Stimulated activated CD4-positive, alpha-beta T cell treated with anti-CD3 and anti-CD28 coated beads, Interleukin-15, amount 100 ng/mL, for 1 hour (primary cell): ENCODE results near the gene FGD3.

ENCODE experiments used
- DNase-seq, 2 donors: peaks; one replicate each; pipeline ENCODE4 v3.0.0-alpha.2; 2020; ENCODE audit warnings: low read depth in 1 of 2, low spot score in 1 of 2

Gene FGD3

DNA sequence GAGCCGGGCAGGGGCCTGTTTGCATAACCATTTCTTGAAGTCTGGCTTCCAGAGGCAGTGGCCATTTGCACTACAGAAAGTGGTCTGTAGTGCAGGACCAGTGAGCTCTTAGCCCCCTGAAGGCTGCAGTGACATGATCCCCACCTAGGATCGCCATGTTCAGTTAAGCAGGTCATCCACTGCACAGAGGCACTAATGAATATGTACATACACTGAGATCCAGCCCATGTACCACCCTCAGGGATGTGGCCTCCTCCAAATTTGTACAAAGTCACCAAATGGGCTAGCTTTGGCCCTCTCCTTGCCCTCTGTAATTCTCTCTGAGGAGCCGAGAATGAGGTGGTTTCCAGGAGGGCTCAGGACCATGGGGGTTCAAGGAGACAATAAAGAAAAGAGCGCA lies 102.9 kb downstream of the FGD3 start:
- DNase-seq: no peak

DNA sequence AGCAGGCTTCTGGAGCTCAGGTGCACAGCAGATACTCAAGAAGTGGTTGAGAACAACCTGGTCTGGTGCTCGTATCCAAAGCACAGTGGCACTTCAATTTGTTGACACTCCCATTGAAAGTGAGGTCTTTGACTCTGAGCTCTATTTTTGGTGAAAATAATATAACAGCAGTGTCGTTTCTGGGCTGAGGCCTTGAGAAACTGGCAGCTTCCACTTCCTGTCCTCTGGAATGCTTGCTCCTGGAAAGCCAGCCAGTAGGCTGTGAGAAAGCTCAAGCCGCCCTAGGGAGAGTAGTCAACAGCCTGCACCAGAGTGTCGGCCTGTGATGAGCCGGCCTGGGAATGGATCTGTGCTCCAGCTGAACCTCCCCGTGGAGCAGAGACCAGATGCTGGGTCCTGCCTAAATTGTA lies 104.4 kb downstream of the FGD3 start:
- no peak for DNase-seq

DNA sequence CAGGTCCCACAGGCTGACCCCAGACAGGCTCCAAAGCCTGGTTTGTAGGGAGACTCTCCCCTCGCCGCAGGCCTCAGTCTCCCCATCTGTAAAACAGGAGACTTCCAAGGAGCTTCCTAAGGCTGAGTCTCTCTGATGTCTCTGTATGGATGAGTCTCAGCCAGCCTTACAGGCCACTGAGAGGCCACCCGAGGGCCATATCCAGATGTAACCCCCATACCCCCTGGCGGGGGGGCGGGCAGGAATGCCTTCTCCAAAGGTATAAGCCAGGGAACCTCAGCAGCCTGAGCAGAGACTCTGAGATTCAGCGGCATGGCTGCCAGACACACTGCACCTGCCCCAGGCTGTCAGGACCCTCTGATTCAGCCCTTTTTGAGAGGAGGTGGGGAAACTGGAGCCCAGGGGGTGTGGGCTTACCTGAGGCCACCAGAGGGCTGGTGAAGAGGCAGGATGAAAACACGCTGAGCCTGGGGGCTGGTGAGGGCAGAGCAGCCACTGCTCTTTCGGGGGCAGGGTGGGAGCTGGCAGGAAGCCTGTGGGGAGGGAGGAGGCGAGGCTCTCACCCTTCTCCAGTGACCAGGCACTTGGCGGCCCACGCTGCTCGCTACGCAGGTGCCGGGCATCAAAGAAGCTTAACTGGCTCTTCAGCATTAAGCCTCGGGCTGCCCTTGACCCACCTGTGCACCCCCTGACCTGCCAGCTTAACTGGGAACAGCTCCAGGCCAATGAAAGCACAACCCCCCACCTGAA lies 105.6 kb downstream of the FGD3 start:
- DNase-seq: no peak

DNA sequence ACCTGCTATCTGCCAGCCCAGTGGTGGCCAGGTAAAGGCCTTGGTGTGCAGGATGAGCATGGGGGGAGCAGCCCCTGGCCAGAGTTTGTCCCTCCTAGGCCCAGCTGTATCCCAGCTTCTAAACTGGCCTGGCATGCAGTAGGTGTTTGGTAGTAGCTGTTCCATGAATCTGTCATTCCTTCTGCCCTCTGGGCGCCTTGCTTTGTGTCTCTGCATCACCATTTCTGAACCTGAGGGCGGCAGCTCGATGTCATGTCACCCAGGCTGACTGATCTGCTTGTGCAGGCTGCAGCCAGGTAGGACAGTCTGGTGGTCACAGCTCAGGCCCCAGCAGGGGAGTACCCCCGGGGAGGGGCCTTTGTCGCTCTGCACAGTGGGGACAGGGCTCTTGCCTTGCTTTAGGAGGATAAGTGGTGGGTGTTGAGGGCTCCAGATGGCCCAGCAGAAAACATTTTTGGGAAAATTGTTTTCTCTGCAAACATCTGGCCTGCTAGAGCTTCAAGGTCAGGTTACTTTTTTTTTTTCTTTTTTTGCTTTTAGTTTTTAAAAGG lies 106.5 kb downstream of the FGD3 start:
- no peak for DNase-seq

DNA sequence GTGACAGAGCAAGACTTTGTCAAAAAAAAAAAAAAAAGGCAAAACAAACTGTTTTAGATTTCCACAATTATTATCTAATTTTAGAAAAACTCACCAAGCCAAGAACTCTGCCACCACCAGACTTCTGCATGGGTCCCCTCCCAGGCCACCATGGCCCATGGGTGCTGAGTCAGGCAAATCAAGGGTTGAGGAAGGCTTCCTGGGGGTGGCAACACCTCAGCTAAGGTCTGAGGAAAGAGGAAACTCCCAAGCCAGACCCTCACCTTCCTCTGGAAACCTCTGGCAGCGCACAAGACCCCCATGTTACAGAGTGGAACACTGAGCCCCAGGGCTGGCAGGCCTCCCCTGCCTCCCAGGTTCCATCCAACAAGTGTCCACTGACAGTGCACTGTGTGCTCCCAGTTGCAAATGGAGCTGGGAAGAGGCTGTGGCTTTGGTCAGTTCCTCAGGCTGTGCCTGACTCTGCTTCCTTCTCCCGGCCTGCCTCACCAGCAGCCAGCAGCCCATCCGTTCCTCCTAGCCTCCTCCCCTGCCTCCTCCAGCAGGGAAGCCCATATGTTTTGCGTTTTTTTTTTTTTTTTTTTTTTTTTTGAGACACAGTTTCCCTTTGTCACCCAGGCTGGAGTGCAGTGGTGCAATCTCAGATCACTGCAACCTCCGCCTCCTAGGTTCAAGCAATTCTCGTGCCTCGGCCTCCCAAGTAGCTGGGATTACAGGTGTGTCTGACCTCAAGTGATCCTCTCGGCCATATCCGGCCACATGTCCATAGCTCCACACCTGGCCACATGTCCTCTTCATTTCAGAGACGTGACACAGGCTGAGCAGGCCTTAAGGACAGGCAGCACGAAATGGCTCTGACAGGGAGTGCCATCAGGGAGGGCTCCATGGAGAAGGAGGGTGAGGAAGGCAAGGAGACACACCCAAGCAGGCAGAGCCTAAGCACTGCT lies 107.7 kb downstream of the FGD3 start:
- DNase-seq: no peak

DNA sequence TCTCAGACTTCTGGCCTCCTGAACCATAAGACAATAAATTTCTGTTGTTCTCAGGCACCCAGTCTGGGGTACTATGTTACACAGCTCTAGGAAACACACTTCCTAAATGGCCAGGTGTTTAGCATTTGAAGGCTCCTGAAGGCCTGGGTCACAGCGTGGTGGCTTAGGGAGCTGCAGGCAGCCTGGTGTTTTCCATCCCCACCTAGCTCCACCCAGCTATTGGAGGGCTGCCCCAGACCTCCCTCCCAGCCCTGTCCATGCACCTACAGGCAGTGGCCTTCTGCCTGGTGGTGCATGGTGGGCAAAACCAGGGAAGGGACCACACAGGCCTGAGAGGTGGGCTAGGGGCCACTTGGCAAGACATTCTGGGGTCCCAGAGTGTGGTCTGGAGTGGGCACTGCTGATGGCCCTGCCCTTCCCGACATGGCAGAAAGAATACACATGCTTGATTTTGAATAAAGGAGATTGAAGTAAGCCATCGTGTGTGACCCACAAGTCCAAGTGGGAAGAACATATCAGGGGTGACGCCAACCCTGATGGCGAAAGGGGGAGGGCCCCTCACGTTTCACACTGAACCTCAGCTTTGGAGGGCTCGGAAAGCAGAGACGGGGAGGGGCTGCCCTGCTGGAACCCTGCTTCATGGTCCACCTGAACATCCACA lies 109.8 kb downstream of the FGD3 start:
- no peak for DNase-seq

DNA sequence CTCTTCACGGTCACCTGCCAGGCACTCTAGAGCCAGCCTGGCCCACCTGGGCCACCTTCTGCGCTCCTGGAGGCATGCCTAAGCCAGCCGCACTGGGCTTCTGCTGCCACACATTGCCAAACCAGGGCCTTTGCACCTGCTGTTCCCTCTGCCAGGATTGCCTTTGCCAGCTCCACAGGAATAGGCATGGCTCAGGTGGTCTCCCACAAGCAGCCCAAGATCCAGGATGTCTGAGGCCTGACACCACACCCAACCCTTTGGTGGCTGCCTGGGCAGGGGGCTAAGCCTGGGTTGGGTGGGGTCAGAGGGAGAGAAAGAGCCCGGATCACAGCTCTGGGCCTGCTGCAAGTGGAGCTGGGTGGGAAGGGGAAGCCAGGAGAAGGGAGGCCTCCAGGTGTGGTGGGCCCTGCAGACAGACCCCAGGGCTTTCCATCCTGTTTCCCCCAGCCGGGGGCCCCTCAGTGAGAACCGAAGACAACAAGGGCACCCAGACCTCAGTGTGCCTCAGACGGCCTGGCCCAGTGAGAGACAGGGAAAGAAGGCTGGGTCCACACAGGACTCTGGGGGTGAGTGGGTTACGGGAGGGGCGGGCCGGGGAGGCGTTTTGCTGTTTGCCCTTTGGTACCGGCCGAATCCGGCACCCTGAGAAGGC lies 110.5 kb downstream of the FGD3 start:
- no peak for DNase-seq

DNA sequence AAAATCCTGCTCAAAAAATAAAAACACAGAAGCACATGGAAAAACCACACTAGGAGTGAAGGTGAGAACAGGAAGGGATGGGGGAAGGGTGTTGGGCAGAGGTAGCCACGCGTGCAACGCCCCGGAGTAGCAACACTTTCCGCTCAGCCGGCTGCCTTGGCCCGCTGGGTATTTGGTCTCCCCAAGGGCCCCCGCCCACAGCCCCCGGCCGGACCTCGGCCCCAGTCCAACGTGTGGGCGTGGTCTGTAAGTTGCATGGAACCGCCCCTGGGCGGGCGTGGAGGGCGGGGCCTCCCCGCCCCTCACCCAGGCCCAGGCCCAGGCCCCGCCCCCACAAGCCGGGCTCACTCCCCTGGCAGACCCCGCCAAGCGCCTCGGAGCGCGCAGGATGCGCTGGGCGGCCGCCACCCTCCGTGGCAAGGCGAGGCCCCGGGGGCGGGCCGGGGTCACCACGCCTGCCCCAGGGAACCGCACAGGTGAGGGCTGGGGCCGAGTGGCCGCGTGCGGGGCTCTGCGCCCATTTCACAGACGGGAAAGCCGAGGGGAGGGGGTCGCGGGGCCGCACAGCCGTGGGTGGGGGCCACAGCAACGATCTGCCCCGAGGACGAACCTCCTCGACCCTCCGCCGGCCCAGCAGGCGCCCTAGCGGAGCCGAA lies 111.2 kb downstream of the FGD3 start, which contains the start of gene SUSD3:
Gene SUSD3 (plus strand): TSS at position 347 of the 656 bp plus-strand sequence. CDS start 42 bp downstream, at position 389.
- DNase-seq: peak; percentile 51 to 52

DNA sequence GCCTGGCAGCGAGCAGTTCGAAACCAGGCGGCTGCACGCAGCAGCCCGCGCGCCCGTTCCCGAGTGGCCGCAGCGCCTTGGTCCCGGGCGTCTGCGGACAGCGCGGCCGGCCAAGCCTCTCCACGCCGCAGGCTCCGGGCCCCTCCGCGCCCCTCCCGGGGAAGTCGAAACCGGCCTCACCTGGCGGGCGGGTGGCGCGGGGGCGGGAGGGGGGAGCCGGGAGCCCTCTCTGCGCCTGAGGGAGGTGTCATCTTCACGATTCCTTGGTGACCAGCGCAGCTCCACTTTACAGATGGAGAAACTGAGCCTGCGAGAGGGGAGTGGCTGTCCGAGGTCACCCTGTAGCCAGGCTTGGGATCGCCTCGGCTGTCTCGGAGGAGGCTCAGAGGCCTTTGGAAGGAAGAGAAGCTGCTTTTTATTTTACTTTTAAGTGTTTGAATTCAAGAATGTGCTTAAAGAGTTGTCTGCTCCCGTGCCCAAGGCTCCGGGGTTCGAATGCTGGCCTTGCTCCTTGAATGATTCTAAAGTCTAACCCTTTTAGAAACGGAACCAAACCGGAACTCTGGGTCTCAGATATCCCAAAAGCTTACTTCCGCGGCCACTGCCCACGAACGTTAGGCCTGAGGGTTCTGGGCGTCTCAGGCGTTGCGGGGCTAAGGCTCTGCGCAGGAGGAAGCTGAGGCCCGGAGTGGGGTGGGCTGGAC lies 111.8 kb downstream of the FGD3 start:
- DNase-seq: no peak

DNA sequence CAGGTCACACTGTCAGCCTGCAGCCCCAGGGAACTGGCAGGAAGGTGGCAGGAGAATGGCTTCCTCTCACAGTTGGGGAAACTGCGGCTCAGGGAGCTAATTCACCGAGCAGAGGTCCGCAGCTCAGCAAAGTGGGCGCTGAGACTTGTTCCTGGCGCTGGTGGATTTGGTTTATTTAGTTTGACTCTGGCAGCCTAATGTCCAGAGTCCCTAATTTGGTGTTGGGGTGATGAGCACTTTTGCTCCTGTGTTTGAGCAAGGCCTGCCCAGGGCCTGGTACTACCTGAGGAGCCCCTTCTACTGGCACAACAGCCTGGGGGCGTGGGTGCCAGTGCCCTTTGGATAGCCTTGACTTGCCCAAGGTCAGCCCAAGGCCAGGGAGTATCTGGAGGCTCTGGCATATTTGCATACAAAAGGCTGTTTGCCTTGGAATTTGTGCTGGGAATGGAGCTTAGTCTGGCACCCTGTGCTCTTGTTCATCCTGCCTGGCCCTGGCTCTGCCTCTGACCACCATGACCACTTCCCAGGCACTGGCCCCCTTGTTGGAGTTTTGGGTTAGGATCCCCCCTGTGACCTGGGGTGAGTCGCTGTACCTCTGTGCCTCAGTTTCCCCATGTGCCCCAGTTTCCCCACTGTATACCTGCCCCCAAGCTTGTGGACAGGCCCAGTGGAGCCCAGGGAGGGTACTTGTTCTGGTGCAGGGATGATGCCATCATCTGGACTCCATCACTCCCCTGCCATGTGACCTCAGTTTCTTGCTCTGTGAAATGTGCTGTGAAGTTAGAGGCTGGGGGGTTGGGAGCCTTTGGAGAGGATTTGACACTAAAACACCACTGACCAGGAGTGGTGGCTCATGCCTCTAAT lies 112.6 kb downstream of the FGD3 start:
- DNase-seq: no peak

DNA sequence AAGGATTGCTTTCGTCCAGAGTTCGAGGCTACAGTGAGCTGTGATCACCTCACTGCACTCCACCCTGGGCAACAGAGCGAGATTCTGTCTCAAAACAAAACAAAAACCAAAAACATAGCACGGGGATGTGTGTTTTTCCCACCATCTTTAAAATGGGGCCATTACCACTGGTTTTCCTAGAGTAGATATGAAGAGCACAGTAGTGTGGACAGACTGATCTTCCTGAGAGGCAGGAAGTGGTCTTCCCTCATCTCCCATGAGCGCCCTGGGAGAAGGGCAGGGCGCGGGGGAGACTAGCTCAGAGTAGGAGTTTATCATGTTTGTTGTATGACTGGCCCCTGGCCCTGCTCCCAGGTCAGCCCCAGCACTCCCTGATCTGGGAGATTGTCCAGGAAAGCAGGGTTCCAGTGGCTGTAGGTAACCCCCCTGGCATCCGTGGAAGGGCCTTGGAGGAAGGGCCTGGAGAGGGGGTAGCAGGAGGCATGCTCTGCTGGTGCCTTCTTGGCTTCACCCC lies 113.5 kb downstream of the FGD3 start:
- no peak for DNase-seq

DNA sequence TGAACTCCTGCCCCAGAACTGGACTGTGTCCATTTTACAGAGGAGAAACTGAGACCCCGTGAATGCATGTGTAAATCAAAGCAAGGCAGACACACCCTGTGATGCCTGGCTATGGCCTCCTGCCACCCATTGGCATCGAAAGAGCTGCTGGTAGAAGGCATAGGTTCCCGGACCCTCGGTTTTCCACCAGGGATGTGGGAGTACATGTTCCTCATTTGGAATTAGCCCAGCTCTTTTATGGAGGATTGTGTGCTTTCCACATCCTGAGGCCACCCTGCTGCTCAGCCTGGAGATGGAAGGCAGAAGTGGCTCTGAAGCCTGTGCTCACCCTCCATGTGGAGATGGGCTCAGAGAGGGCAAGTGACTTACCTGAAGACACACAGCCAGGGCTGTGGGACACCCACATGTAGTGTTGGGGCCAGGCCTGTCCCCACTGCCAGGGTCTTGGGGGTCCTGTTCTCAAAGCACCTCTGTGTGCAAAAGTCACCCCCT lies 114.0 kb downstream of the FGD3 start:
- DNase-seq: no peak

DNA sequence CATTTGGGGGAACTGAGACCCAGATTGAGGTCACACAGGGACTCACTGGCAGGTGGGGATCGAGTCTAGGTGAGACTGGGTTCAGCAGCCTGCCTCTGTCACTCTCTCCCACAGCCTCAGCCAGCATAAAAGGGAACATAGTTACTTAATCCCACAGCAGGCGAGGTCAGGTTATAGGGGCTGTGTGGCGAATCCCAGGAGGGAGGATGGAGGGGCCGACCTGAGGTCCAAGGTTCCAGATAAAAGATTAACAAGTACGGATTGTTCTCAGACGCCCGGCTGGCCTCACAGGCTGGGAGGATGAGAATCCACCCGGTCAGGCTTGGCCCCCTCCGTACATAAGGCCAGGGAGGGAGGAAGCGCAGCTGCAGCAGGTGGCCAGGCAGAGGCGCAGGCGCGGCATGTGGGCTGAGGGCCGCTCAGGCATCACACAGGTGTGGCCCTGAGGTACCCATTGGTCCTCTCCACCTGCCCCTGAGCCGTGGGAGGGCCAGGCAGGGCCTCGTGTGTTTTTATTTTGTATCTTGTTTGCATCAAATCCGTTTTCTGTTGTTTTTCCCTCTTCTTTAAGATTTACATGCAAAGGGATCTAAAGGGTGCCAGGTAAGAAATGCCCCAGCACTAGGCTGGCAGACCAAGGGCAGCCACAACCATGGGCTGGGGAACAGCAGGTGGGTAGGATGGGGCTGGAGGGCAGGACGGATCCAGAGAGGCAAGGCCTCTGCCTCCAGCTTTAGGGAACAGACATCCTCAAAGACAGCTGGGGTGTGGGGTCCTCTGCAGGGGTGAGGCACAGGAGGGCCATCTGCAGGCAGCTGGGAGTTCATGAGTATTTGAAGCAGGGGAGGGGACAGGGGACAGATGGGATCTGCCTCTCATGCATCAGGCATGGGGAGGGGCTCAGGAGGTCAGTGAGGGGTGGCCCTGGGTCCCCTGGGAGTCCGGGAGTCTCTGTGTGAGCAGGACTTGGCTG lies 114.8 kb downstream of the FGD3 start:
- DNase-seq: no peak

DNA sequence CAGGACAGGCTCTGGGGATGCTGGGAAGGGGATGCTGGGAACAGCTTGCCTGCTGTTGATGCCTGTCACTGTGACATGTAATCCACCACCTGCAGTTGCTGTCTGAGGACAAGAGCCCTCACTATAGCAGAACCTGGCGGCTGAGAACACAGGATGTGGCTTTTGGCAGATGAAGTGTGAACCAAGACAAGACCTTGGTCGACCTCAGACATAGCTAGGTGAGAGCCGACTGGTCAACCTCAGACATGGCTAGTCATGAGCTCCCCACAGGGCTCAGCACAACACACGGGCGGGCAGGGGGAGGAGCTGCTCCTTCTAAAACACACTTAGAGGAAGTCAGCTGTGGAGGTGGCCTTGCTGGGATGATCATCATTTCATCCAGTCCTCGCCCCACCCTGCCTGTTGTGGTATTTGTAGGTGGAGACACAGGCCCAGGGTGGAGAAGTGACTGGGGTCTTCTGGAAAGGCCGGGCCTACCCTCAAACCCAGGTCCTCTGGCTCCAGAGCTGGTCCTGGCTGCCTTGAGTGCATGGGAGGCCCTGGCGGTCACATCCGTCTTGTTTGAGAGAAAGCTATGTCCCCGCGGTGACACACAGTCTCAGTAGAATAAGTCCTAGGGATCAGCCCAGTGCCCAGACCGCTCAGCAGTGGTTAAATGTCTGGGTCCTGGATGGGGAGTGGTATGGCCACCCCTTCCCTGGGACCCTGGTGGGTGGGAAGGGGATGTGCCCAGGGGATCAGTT lies 117.2 kb downstream of the FGD3 start:
- peak; percentile 55 to 70 for DNase-seq

DNA sequence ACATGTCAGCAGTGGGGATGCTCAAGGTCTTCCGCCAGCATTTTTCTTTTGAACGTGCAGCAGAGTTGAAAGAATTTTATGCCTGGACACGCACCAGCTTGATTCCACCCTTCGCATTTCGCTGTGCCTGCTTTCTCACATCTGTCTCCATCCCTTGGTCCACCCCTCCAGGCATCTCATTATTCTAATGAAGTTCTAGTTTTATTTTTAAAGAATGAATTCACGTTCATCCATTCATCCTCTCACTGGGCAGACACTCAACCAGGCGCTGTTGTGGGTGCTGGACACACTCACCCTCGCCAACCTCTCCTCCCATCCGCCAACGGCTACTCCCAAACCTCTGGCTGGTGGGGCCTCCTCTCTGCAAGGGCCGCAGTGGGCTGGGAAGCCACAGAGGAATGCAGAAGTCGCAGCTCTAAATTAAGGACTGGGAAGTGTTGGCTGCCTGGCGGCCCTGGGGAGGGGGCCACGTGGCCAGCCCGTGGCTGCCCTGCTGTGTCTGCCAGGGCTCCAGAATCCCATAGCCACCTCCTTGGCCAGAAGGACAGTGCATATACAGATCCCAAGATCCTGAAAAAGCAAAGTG lies 117.9 kb downstream of the FGD3 start:
- DNase-seq: no peak

DNA sequence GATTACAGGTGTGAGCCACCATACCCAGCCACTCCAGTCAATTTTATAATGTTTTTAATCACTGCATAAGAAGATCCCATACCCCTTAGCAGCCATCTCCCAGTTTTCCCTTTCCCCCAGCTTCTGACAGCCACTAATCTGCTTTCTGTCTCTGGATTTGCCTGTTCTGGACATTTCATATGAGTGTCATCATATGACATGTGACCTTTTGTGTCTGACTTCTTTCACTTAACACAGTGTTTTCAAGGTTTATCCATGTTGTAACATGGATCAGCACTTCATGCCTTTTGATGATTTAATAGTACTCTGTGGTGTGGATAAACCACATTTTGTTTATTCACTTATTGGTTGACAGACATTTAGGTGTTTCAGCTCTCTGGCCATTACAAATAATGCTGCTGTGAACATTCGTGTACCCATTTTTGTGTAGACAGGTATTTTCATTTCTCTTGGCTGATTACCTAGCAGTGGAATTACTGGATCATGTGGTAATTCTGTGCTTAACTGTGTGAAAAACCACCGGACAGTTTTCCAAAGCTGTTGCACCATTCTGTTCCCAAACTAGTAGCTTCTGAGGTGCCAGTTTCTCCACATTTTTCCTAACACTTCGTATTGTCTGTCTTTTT lies 119.8 kb downstream of the FGD3 start:
- DNase-seq: no peak
